GM19324 (cell line): ENCODE data around the gene KCNH2.
A peak's percentile ranks its signal among the peaks of the same experiment; 100 is the strongest.

Experiments used
- ATAC-seq: cut with Tn5 transposase; IDR thresholded peaks from one replicate; pipeline ENCODE4 v1.9.1; 2021; ENCODE audit warnings: mild to moderate bottlenecking, moderate library complexity; ENCODE audit not compliant: unreplicated experiment, low FRiP score

Gene KCNH2

GRCh38 chr7:150976529-150977381, 1.4 kb downstream of the KCNH2 start:
- ATAC-seq, result no peak

- ATAC-seq, result no peak
Measured at GRCh38 chr7:150975536-150976319, 2.4 kb downstream of the KCNH2 start.

- peak; percentile 48 for ATAC-seq
Measured at GRCh38 chr7:150974468-150975391, 3.4 kb downstream of the KCNH2 start.

- no peak for ATAC-seq
Measured at GRCh38 chr7:150973571-150974451, 4.3 kb downstream of the KCNH2 start.

- no peak for ATAC-seq
Measured at GRCh38 chr7:150972741-150973140, 5.4 kb downstream of the KCNH2 start.

- no peak for ATAC-seq
Measured at GRCh38 chr7:150972023-150972468, 6.1 kb downstream of the KCNH2 start.

GRCh38 chr7:150971242-150972022, 6.7 kb downstream of the KCNH2 start:
- ATAC-seq, result no peak

GRCh38 chr7:150970424-150970823, 7.7 kb downstream of the KCNH2 start:
- ATAC-seq, result no peak

- no peak for ATAC-seq
Measured at GRCh38 chr7:150969475-150969874, 8.6 kb downstream of the KCNH2 start.

GRCh38 chr7:150968734-150969372, 9.3 kb downstream of the KCNH2 start:
- ATAC-seq, result no peak

GRCh38 chr7:150968056-150968733, 9.9 kb downstream of the KCNH2 start:
- no peak for ATAC-seq

- ATAC-seq, result no peak
Measured at GRCh38 chr7:150967349-150967748, 10.8 kb downstream of the KCNH2 start.

- no peak for ATAC-seq
Measured at GRCh38 chr7:150966002-150966401, 12.1 kb downstream of the KCNH2 start.

- ATAC-seq, result no peak
Measured at GRCh38 chr7:150965273-150965830, 12.8 kb downstream of the KCNH2 start.

- ATAC-seq, result no peak
Measured at GRCh38 chr7:150964593-150965111, 13.5 kb downstream of the KCNH2 start.

GRCh38 chr7:150963707-150964559, 14.2 kb downstream of the KCNH2 start:
- ATAC-seq, result no peak
